Measurements from ENCODE around the gene CACNA1A. TPM values are rescaled to one million over a fixed set of nuclear protein-coding genes. Genes with fewer than 3 reads are reported as not detected.

Gene CACNA1A
- polyA plus RNA-seq, 2 of the 4 experiments (the other 2 are of a cell fraction) = 0.27 to 0.71 TPM

- ATAC-seq = 0 out of 6 replicates have a peak, but pooled peaks of 1 of the 2 experiments have one; percentile 28
- POLR2A ChIA-PET = interaction anchor here (0.5 kb wide), 1 partner anchor 73 kb away, joined by 3 read pairs; no protein-coding TSS in a partner anchor
These were observed 274.6 kb downstream of the CACNA1A start for GRCh38 chr19:13231663-13232062.

GRCh38 chr19:13229246-13229645 lies 277.0 kb downstream of the CACNA1A start:
- CTCF ChIA-PET = no interaction called here
- H3K4me2 ChIP-seq = no peak overlapping the region
- POLR2A ChIA-PET = no interaction called here
- WGBS (ENCODE audit: missing lambda C conversion rate) = 53% methylated on average over 2 of the region's 7 CpGs
- no peak for FAIRE-seq
- no peak overlapping the region for H3K4me3 ChIP-seq
- ATAC-seq = no peak
- no peaks in the 10 kb centered on the region for H3K9me3 ChIP-seq
- TF ChIP-seq GATA3 (IDR thresholded peaks at IDR 0.05; ENCODE audit: borderline replicate concordance) = no peak
- TF ChIP-seq CEBPB (IDR thresholded peaks at IDR 0.05) = no peak
- no peak for TF ChIP-seq RARB (CRISPR knock-in tag; IDR thresholded peaks at IDR 0.05)
- TF ChIP-seq ZSCAN20 (CRISPR knock-in tag; IDR thresholded peaks at IDR 0.05) = no peak
- TF ChIP-seq, protein P1, sequence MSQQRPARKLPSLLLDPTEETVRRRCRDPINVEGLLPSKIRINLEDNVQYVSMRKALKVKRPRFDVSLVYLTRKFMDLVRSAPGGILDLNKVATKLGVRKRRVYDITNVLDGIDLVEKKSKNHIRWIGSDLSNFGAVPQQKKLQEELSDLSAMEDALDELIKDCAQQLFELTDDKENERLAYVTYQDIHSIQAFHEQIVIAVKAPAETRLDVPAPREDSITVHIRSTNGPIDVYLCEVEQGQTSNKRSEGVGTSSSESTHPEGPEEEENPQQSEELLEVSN (IDR thresholded peaks at IDR 0.05; ENCODE audit: borderline replicate concordance, low read depth) = no peak
- no peak for TF ChIP-seq ZNF302 (CRISPR knock-in tag; IDR thresholded peaks at IDR 0.05)
- TF ChIP-seq, protein P2, sequence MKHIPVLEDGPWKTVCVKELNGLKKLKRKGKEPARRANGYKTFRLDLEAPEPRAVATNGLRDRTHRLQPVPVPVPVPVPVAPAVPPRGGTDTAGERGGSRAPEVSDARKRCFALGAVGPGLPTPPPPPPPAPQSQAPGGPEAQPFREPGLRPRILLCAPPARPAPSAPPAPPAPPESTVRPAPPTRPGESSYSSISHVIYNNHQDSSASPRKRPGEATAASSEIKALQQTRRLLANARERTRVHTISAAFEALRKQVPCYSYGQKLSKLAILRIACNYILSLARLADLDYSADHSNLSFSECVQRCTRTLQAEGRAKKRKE (CRISPR knock-in tag; IDR thresholded peaks at IDR 0.05; ENCODE audit: low read depth) = no peak
- TF ChIP-seq CBX2 (IDR thresholded peaks at IDR 0.05; ENCODE audit: borderline replicate concordance, low read depth) = no peak
- no peak for TF ChIP-seq JUNB (IDR thresholded peaks at IDR 0.05)
- TF ChIP-seq CTCF (IDR thresholded peaks at IDR 0.05) = no peak
- TF ChIP-seq POLR2AphosphoS2 (conservative IDR thresholded peaks at IDR 0.05; ENCODE audit: low read length) = no peak
- no peak for TF ChIP-seq RCOR1 (IDR thresholded peaks at IDR 0.05; ENCODE audit: low read depth, low read length)
- TF ChIP-seq HOXB13 (CRISPR knock-in tag; IDR thresholded peaks at IDR 0.05; ENCODE audit: low read depth) = no peak
- no peak for TF ChIP-seq HDAC2 (IDR thresholded peaks at IDR 0.05)
- no peak overlapping the region for H3K27ac ChIP-seq
- H3K4me1 ChIP-seq = peaks cover 6% of the 10 kb centered on the region; the same call in 1 of the 3 replicates
- DNase-seq (ENCODE audit: low read depth in 1 of 2, low spot score in 1 of 2) = no peak

More at GRCh38 chr19:13231663-13232062, 274.6 kb downstream of the CACNA1A start:
- Histone ChIP-seq H3K9me3 (peaks cover 14% of the 10 kb centered on the region), H3K4me1 (peaks cover 6% of the 10 kb centered on the region; the same call in 1 of the 3 replicates), H3K4me3 (no peak overlapping the region), H3K27ac (peak overlapping the region in 1 of 2 experiments; percentile 43; a peak in 1 of 6 replicates), H3K4me2 (peak overlapping the region; percentile 36; the same call in 1 of the 3 replicates)
- FAIRE-seq (no peak), DNase-seq (ENCODE audit: low read depth in 1 of 2, low spot score in 1 of 2) (no peak)
- TF ChIP-seq MAFK (IDR thresholded peaks at IDR 0.05; ENCODE audit: partially characterized antibody) (no peak), KDM1A (IDR thresholded peaks at IDR 0.05; ENCODE audit: low read depth) (no peak), JUNB (IDR thresholded peaks at IDR 0.05) (no peak), NR3C1 (IDR thresholded peaks at IDR 0.05) (no peak), RCOR1 (IDR thresholded peaks at IDR 0.05; ENCODE audit: low read depth, low read length) (no peak), NPAS2 (CRISPR knock-in tag; IDR thresholded peaks at IDR 0.05; ENCODE audit: borderline replicate concordance) (no peak), SMC3 (IDR thresholded peaks at IDR 0.05) (no peak), HMGXB4 (CRISPR knock-in tag; IDR thresholded peaks at IDR 0.05; ENCODE audit: borderline replicate concordance) (no peak), CTCF (IDR thresholded peaks at IDR 0.05) (no peak), FOSL2 (IDR thresholded peaks at IDR 0.05) (no peak), FOSL2 (CRISPR knock-in tag; IDR thresholded peaks at IDR 0.05) (no peak), CEBPB (IDR thresholded peaks at IDR 0.05) (no peak), RFX5 (IDR thresholded peaks at IDR 0.05) (no peak), HOXA7 (CRISPR knock-in tag; IDR thresholded peaks at IDR 0.05) (no peak), ZNF302 (CRISPR knock-in tag; IDR thresholded peaks at IDR 0.05) (no peak), EP300 (IDR thresholded peaks at IDR 0.05) (no peak)
- TF ChIP-seq, protein P1 (IDR thresholded peaks at IDR 0.05; ENCODE audit: borderline replicate concordance, low read depth) = no peak
- TF ChIP-seq, protein P2 (CRISPR knock-in tag; IDR thresholded peaks at IDR 0.05; ENCODE audit: low read depth) = no peak
- CTCF ChIA-PET = interaction anchor here (0.6 to 1.7 kb wide), 5 partner anchors 12 to 77 kb away, joined by 3 to 8 read pairs (median 3); no protein-coding TSS in a partner anchor
- WGBS (ENCODE audit: missing lambda C conversion rate) = 17% methylated on average over 7 of the region's 9 CpGs
